Activated CD4-positive, alpha-beta T cell treated with anti-CD3 and anti-CD28 coated beads, Interleukin-2, amount 50 U/mL, for 24 hours (primary cell): Measurements from ENCODE around the gene LIN37.

Experiments used
- DNase-seq, 2 donors: peaks; one replicate each; pipeline ENCODE4 v3.0.0-alpha.2; 2020; ENCODE audit warnings: low read depth in 1 of 2, low spot score in 1 of 2

LIN37 gene

GRCh38 chr19:35751839-35752745 lies 3.7 kb downstream of the LIN37 start:
- no peak for DNase-seq

- no peak for DNase-seq
Observed at GRCh38 chr19:35752746-35753350, 4.5 kb downstream of the LIN37 start.

GRCh38 chr19:35753634-35754369 lies 5.4 kb downstream of the LIN37 start:
- DNase-seq, result no peak

GRCh38 chr19:35754370-35755130 lies 6.2 kb downstream of the LIN37 start:
- no peak for DNase-seq

GRCh38 chr19:35755131-35755549 lies 6.8 kb downstream of the LIN37 start:
- DNase-seq, result no peak

GRCh38 chr19:35755550-35756376 lies 7.4 kb downstream of the LIN37 start:
- DNase-seq, result peak in 1 of 2 donors; percentile 31

- DNase-seq, result no peak
Observed at GRCh38 chr19:35756377-35757230, 8.2 kb downstream of the LIN37 start, which contains the start of gene HSPB6. Gene HSPB6, minus strand, starts transcription at chr19:35757029. Its CDS starts 21 bp downstream, at chr19:35757008.

- no peak for DNase-seq
Observed at GRCh38 chr19:35757231-35757748, 8.9 kb downstream of the LIN37 start.

- peak; percentile 94 to 98 for DNase-seq
Observed at GRCh38 chr19:35757749-35758608, 9.6 kb downstream of the LIN37 start, which contains the start of gene PROSER3. Gene PROSER3, plus strand, starts transcription at chr19:35758176. Its CDS starts 40 bp downstream, at chr19:35758216.

GRCh38 chr19:35759697-35760096 lies 11.3 kb downstream of the LIN37 start:
- no peak for DNase-seq

GRCh38 chr19:35760711-35761349 lies 12.5 kb downstream of the LIN37 start:
- no peak for DNase-seq

- no peak for DNase-seq
Observed at GRCh38 chr19:35764432-35765315, 16.3 kb downstream of the LIN37 start.

GRCh38 chr19:35766571-35767104 lies 18.3 kb downstream of the LIN37 start:
- DNase-seq, result no peak

GRCh38 chr19:35767288-35768081 lies 19.1 kb downstream of the LIN37 start:
- DNase-seq, result no peak

GRCh38 chr19:35768082-35768421 lies 19.7 kb downstream of the LIN37 start:
- DNase-seq, result no peak
